ENCODE data around the gene PPIL4. TPM values are rescaled to one million over a fixed set of nuclear protein-coding genes. Genes with fewer than 3 reads are reported as not detected.

The PPIL4 gene
- total RNA-seq, 1 donor from 2014 or later: 8.9 TPM

GRCh38 chr6:149459761-149460160, 86.1 kb downstream of the PPIL4 start:
- H3K4me3 ChIP-seq: no peak overlapping the region
- no peak overlapping the region for H3K27ac ChIP-seq
- peaks cover 4 to 6% of the 10 kb centered on the region in 2 donors for H3K4me1 ChIP-seq
- no peaks in the 10 kb centered on the region for H3K9me3 ChIP-seq
- DNase-seq (ENCODE audit: low spot score in 2 of 2): no peak
- intact Hi-C loops (cut with DNase I): no loop called here
- H3K36me3 ChIP-seq: no peaks in the 10 kb centered on the region
- TF ChIP-seq CTCF (IDR thresholded peaks at IDR 0.05): no peak
- no peaks in the 10 kb centered on the region for H3K27me3 ChIP-seq

- H3K4me1 ChIP-seq: peaks cover 10 to 12% of the 10 kb centered on the region in 2 donors
- TF ChIP-seq CTCF (IDR thresholded peaks at IDR 0.05): no peak
- H3K36me3 ChIP-seq: no peaks in the 10 kb centered on the region
- H3K27me3 ChIP-seq: no peaks in the 10 kb centered on the region
- no peak for DNase-seq (ENCODE audit: low spot score in 2 of 2)
- H3K4me3 ChIP-seq: no peak overlapping the region
- intact Hi-C loops (cut with DNase I): no loop called here
- H3K9me3 ChIP-seq: no peaks in the 10 kb centered on the region
- no peak overlapping the region for H3K27ac ChIP-seq
These were observed 87.0 kb downstream of the PPIL4 start for GRCh38 chr6:149458806-149459205.

GRCh38 chr6:149458196-149458595, 87.6 kb downstream of the PPIL4 start:
- H3K36me3 ChIP-seq: no peaks in the 10 kb centered on the region
- H3K9me3 ChIP-seq: no peaks in the 10 kb centered on the region
- TF ChIP-seq CTCF (IDR thresholded peaks at IDR 0.05): no peak
- no peaks in the 10 kb centered on the region for H3K27me3 ChIP-seq
- intact Hi-C loops (cut with DNase I): no loop called here
- H3K4me3 ChIP-seq: no peak overlapping the region
- H3K27ac ChIP-seq: no peak overlapping the region
- no peak for DNase-seq (ENCODE audit: low spot score in 2 of 2)
- H3K4me1 ChIP-seq: peaks cover 12 to 18% of the 10 kb centered on the region in 2 donors

- H3K36me3 ChIP-seq: no peaks in the 10 kb centered on the region
- no peak overlapping the region for H3K4me3 ChIP-seq
- no peak for TF ChIP-seq CTCF (IDR thresholded peaks at IDR 0.05)
- DNase-seq (ENCODE audit: low spot score in 2 of 2): no peak
- intact Hi-C loops (cut with DNase I): no loop called here
- no peaks in the 10 kb centered on the region for H3K9me3 ChIP-seq
- H3K27me3 ChIP-seq: no peaks in the 10 kb centered on the region
- peaks cover 12 to 20% of the 10 kb centered on the region in 2 donors for H3K4me1 ChIP-seq
- H3K27ac ChIP-seq: no peak overlapping the region
These were observed 88.4 kb downstream of the PPIL4 start for GRCh38 chr6:149457316-149457884.

- H3K27ac ChIP-seq: no peak overlapping the region
- TF ChIP-seq CTCF (IDR thresholded peaks at IDR 0.05): no peak
These were observed 89.4 kb downstream of the PPIL4 start for GRCh38 chr6:149456311-149457021.

More at GRCh38 chr6:149456311-149457021, 89.4 kb downstream of the PPIL4 start:
- Histone ChIP-seq H3K9me3 (no peaks in the 10 kb centered on the region), H3K27me3 (no peaks in the 10 kb centered on the region), H3K4me1 (peaks cover 14 to 21% of the 10 kb centered on the region in 2 donors), H3K36me3 (no peaks in the 10 kb centered on the region), H3K4me3 (no peak overlapping the region)
- DNase-seq (ENCODE audit: low spot score in 2 of 2): no peak
- intact Hi-C loops (cut with DNase I): no loop called here
